Measurements from ENCODE around the gene FAM228A.

DNA sequence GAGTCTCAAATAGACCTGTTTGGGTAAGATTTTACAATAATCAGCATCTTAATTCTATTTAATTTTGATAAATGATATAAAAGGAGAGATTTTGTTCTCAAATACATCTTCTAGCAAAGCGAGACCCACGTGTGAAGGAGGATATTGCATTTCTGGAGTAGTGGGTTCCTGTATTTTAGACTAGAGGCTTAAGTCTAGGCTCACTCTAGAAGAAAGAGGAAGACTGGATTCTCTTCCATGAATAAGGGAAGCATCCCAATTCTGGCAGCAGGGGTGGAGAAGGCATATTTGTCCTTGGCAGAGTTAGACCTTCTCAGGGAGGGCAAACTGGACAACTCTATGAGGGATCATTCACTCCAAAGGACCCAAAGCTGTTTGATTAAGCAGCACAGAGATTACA, 11.3 kb upstream of the FAM228A start:
- TF ChIP-seq, protein P1, sequence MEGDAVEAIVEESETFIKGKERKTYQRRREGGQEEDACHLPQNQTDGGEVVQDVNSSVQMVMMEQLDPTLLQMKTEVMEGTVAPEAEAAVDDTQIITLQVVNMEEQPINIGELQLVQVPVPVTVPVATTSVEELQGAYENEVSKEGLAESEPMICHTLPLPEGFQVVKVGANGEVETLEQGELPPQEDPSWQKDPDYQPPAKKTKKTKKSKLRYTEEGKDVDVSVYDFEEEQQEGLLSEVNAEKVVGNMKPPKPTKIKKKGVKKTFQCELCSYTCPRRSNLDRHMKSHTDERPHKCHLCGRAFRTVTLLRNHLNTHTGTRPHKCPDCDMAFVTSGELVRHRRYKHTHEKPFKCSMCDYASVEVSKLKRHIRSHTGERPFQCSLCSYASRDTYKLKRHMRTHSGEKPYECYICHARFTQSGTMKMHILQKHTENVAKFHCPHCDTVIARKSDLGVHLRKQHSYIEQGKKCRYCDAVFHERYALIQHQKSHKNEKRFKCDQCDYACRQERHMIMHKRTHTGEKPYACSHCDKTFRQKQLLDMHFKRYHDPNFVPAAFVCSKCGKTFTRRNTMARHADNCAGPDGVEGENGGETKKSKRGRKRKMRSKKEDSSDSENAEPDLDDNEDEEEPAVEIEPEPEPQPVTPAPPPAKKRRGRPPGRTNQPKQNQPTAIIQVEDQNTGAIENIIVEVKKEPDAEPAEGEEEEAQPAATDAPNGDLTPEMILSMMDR (IDR thresholded peaks at IDR 0.05): no peak
- TF ChIP-seq POLR2A (IDR thresholded peaks at IDR 0.05): no peak
- no peak for TF ChIP-seq POLR2AphosphoS5 (IDR thresholded peaks at IDR 0.05)
